ENCODE measurements around the gene PRKCB. TPM values are rescaled to one million over a fixed set of nuclear protein-coding genes. Genes with fewer than 3 reads are reported as not detected.

Gene PRKCB
- total and polyA plus RNA-seq, 7 donors = 0.13 to 1.5 (median 0.83) TPM

- no peak for DNase-seq
- intact Hi-C loops (cut with DNase I) = no loop called here
- Histone ChIP-seq H3K4me1 (no peaks in the 10 kb centered on the region), H3K9me3 (no peaks in the 10 kb centered on the region), H3K36me3 (ENCODE audit: insufficient read depth in 1 of 2, low read depth in 1 of 2) (no peaks in the 10 kb centered on the region), H3K4me3 (no peak overlapping the region), H3K27me3 (ENCODE audit: insufficient read depth in 3 of 3, low read length in 2 of 3) (no peaks in the 10 kb centered on the region), H3K27ac (no peak overlapping the region)
- no peak for TF ChIP-seq CTCF (IDR thresholded peaks at IDR 0.05)
- no peak for ATAC-seq
- 87 to 91% (median 91%) methylated on average over 5 of the region's 5 CpGs for WGBS, 3 donors
Measured at GRCh38 chr16:24049113-24049512, 213.3 kb downstream of the PRKCB start.

GRCh38 chr16:24051125-24051524 lies 215.3 kb downstream of the PRKCB start:
- WGBS, 3 donors = 35 to 45% (median 40%) methylated on average over 5 of the region's 5 CpGs
- DNase-seq (no peak), ATAC-seq (no peak)
- H3K4me1 ChIP-seq = no peaks in the 10 kb centered on the region
- H3K9me3 ChIP-seq = no peaks in the 10 kb centered on the region
- intact Hi-C loops (cut with DNase I) = no loop called here
- no peaks in the 10 kb centered on the region for H3K36me3 ChIP-seq (ENCODE audit: insufficient read depth in 1 of 2, low read depth in 1 of 2)
- H3K27me3 ChIP-seq (ENCODE audit: insufficient read depth in 3 of 3, low read length in 2 of 3) = no peaks in the 10 kb centered on the region
- TF ChIP-seq CTCF (IDR thresholded peaks at IDR 0.05) = no peak
- no peak overlapping the region for H3K27ac ChIP-seq
- H3K4me3 ChIP-seq = no peak overlapping the region

- H3K36me3 ChIP-seq (ENCODE audit: insufficient read depth in 1 of 2, low read depth in 1 of 2) = no peaks in the 10 kb centered on the region
- WGBS, 3 donors = 54 to 64% (median 62%) methylated on average over 9 of the region's 9 CpGs
- ATAC-seq (no peak), DNase-seq (no peak)
- intact Hi-C loops (cut with DNase I) = no loop called here
- H3K4me1 ChIP-seq = no peaks in the 10 kb centered on the region
- no peaks in the 10 kb centered on the region for H3K9me3 ChIP-seq
- H3K4me3 ChIP-seq = no peak overlapping the region
- no peaks in the 10 kb centered on the region for H3K27me3 ChIP-seq (ENCODE audit: insufficient read depth in 3 of 3, low read length in 2 of 3)
- no peak for TF ChIP-seq CTCF (IDR thresholded peaks at IDR 0.05)
- H3K27ac ChIP-seq = no peak overlapping the region
Measured at GRCh38 chr16:24052329-24053098, 216.7 kb downstream of the PRKCB start.

- Histone ChIP-seq H3K9me3 (no peaks in the 10 kb centered on the region), H3K36me3 (ENCODE audit: insufficient read depth in 1 of 2, low read depth in 1 of 2) (no peaks in the 10 kb centered on the region), H3K4me3 (no peak overlapping the region), H3K27ac (no peak overlapping the region), H3K27me3 (ENCODE audit: insufficient read depth in 3 of 3, low read length in 2 of 3) (no peaks in the 10 kb centered on the region), H3K4me1 (no peaks in the 10 kb centered on the region)
- WGBS, 3 donors = 72 to 77% (median 72%) methylated on average over 8 of the region's 8 CpGs
- ATAC-seq = no peak
- no peak for DNase-seq
- intact Hi-C loops (cut with DNase I) = no loop called here
- no peak for TF ChIP-seq CTCF (IDR thresholded peaks at IDR 0.05)
Measured at GRCh38 chr16:24053099-24053946, 217.5 kb downstream of the PRKCB start.
